Uterus (tissue), 2 donors: ENCODE data around the gene TNS1.

Experiments
- POLR2A ChIP-seq, 2 donors: fragments of 450-650 bp; IDR thresholded peaks; one replicate each; pipeline ENCODE4 v1.6.1; 2016; ENCODE audit warnings: antibody characterized with exemption in 2 of 2, mild to moderate bottlenecking in 1 of 2, moderate library complexity in 1 of 2
- TF ChIP-seq, protein P1 (sequence below), 4 experiments: fragments of 200-600 bp in 2 of 4; fragments of 450-650 bp in 2 of 4; sonication (generic) in 2 of 4; IDR thresholded peaks; one replicate each; pipeline ENCODE4 v1.5.1; 2016 to 2019; ENCODE audit warnings: antibody characterized with exemption in 4 of 4, mild to moderate bottlenecking in 2 of 4, moderate library complexity in 1 of 4

DNA sequence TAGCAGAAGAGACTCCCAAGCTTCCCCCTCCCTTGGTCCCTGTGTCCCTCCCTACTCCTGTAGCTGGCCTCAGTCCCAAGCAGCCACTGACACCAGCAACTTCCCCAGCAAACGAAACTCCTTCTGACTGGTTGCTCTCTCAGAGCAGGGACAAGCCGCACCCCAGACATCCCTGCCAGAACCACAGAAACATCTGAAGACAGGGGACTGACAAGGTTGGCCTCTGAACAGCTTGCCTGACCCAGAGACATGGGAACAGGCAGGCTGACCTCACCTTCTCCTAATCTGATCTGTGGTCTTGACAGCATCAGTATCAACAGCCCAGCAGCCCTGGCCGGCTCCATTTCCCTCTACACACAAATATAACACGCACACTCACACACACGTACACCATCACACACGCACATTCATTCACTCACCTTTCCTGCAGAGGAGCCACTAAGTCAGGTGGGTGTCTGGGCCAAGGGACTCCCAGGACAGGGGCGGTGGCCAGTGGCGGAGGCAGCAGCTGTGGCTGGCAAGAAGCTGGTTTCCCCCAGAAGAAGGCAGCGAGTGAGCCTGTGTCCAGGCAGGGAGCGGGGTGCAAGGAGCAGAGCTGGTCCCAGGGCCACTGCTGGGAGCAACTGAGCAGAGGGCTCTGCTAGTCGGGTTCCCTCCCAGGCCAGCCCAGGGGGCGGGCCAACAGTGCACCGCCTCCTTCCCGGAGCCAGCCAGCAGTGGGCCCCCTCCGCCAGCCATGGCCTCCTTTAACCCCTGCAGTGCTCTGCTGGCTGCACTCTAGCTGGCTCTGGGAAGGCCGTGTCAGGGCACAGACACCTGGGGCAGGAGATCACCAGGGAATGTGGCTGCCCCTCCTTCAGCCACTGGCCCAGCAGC, 59.1 kb downstream of the TNS1 start:
- TF ChIP-seq POLR2A (IDR thresholded peaks at IDR 0.05): peak; percentile 78 to 84
- TF ChIP-seq, protein P1, sequence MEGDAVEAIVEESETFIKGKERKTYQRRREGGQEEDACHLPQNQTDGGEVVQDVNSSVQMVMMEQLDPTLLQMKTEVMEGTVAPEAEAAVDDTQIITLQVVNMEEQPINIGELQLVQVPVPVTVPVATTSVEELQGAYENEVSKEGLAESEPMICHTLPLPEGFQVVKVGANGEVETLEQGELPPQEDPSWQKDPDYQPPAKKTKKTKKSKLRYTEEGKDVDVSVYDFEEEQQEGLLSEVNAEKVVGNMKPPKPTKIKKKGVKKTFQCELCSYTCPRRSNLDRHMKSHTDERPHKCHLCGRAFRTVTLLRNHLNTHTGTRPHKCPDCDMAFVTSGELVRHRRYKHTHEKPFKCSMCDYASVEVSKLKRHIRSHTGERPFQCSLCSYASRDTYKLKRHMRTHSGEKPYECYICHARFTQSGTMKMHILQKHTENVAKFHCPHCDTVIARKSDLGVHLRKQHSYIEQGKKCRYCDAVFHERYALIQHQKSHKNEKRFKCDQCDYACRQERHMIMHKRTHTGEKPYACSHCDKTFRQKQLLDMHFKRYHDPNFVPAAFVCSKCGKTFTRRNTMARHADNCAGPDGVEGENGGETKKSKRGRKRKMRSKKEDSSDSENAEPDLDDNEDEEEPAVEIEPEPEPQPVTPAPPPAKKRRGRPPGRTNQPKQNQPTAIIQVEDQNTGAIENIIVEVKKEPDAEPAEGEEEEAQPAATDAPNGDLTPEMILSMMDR (IDR thresholded peaks at IDR 0.05): peak; percentile 51 to 61 (median 56)
